PC-9 (cell line): ENCODE data around the gene PDXDC1.
"Not testable (repeated sequence)": the region's sequence is repeated elsewhere in the genome, so short reads cannot be mapped to it uniquely, and the experiment has no call there.

ENCODE experiments used
- CTCF ChIP-seq: fragments of 200-600 bp; sonication (generic); conservative IDR thresholded peaks from 2 replicates; pipeline ENCODE4 v1.6.1; 2017; ENCODE audit warnings: mixed run types, antibody characterized with exemption, mild to moderate bottlenecking, moderate library complexity
- EZH2 ChIP-seq: fragments of 200-600 bp; sonication (generic); IDR thresholded peaks from 2 replicates; pipeline ENCODE4 v1.8.0; 2017; ENCODE audit warnings: antibody characterized with exemption, low read depth

GRCh38 chr16:14988092-14988491, 13.3 kb downstream of the PDXDC1 start:
- not testable (repeated sequence) for TF ChIP-seq CTCF, EZH2
